Ishikawa (cell line): ENCODE data around the gene CEND1.
A peak's percentile ranks its signal among the peaks of the same experiment; 100 is the strongest.

Experiments used
- CEBPB ChIP-seq: IDR thresholded peaks from 2 replicates; pipeline ENCODE4 v1.6.1; 2012
- CREB1 ChIP-seq: IDR thresholded peaks from 2 replicates; pipeline ENCODE4 v1.6.1; 2012; ENCODE audit warnings: low read depth
- EGR1 ChIP-seq: IDR thresholded peaks from 2 replicates; pipeline ENCODE4 v1.6.1; 2012
- EP300 ChIP-seq: IDR thresholded peaks from 2 replicates; pipeline ENCODE4 v1.6.1; 2012; ENCODE audit warnings: borderline replicate concordance
- FOXM1 ChIP-seq: IDR thresholded peaks from 2 replicates; pipeline ENCODE4 v1.6.1; 2012; ENCODE audit warnings: low read depth, borderline replicate concordance
- MAX ChIP-seq: IDR thresholded peaks from 2 replicates; pipeline ENCODE4 v1.6.1; 2012
- NFIC ChIP-seq: IDR thresholded peaks from 2 replicates; pipeline ENCODE4 v1.6.1; 2012
- RAD21 ChIP-seq: IDR thresholded peaks from 2 replicates; pipeline ENCODE4 v1.6.1; 2012; ENCODE audit warnings: low read depth
- REST ChIP-seq: IDR thresholded peaks from 2 replicates; pipeline ENCODE4 v1.6.1; 2012; ENCODE audit warnings: low read depth, mild to moderate bottlenecking
- TAF1 ChIP-seq: IDR thresholded peaks from 2 replicates; pipeline ENCODE4 v1.6.1; 2012; ENCODE audit warnings: low read depth, mild to moderate bottlenecking
- TCF12 ChIP-seq: IDR thresholded peaks from 2 replicates; pipeline ENCODE4 v1.6.1; 2012; ENCODE audit warnings: low read depth
- TEAD4 ChIP-seq: IDR thresholded peaks from 2 replicates; pipeline ENCODE4 v1.6.1; 2012
- YY1 ChIP-seq: IDR thresholded peaks from 2 replicates; pipeline ENCODE4 v1.6.1; 2012; ENCODE audit warnings: low read depth
- ZBTB7A ChIP-seq: IDR thresholded peaks from 2 replicates; pipeline ENCODE4 v1.6.1; 2012; ENCODE audit warnings: low read depth
- TF ChIP-seq, protein P1 (sequence below): IDR thresholded peaks from 2 replicates; pipeline ENCODE4 v1.6.1; 2012

CEND1 gene

DNA sequence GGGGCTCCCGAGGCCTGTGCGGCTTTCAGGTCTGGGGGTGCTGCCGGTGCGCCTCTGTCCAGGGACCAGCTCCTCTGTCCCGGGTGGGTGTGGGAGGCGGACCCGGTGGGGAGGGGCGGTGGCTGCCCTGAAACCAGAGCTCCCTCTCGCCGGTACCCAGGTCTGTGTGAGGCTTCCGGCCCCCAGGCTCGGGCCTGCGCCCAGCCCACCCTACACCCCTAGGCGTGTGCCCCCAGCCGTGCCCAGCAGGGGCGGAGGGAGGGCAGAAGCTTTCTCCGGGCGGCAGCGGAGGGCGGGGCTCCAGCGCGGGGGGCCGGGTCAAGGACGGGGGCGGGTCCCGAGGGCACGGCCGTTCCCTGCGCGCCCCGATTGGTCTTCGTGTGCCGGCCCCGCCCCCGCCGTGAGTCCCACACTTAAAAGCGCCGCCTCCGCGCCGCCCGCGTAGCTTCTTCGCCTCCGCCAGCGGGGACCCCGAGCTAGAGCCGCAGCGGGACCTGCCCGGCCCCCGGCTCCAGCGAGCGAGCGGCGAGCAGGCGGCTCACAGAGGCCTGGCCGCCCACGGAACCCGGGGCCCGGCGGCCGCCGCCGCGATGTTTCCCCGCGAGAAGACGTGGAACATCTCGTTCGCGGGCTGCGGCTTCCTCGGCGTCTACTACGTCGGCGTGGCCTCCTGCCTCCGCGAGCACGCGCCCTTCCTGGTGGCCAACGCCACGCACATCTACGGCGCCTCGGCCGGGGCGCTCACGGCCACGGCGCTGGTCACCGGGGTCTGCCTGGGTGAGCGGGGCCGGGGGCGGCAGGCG is 29.4 kb upstream of the CEND1 start:
- no peak for TF ChIP-seq TEAD4
- TF ChIP-seq RAD21: no peak
- peak; percentile 28; the same call in 1 of the 2 replicates for TF ChIP-seq TAF1
- TF ChIP-seq EGR1: peak; percentile 77
- peak; percentile 90 for TF ChIP-seq ZBTB7A
- no peak for TF ChIP-seq EP300
- TF ChIP-seq FOXM1: no peak
- peak; percentile 48 for TF ChIP-seq MAX

DNA sequence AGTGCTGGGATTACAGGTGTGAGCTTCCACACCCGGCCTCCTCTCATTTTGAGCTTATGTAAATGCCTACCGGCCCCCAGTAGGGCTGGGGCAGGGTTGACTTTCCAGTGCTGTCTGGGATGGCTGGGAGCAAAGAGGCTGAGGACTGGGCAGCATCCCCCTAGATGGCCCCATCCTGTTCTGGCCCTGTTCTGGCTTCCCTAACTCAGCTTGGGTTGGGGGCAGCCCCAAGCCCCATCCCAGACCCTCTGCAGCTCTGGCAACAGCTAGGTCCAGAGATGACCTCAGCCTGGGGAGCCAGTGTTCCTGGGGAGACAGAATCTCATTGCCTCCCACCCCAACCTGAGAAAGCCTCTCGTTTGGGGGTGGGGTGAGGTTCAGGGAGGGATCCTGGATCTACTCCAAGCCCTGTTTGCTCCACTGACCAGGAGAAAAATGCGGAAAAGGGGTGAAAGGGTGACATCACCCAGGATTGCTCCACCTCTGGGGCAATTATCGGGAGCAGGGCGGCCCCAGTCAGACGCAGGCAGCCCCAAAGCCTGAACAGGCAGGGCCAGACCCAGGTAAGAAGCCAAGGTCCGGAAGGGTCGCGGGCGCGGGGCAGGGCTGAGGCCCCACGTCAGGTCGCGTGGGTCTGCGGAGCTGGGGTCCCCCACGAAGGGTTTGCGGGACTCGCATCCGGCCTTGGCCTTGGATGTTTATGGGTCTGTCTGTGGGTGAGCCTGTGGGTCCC is 28.7 kb upstream of the CEND1 start, which contains the start of gene PNPLA2:
TSS of gene PNPLA2 (plus strand) at position 519 of the 733 bp plus-strand sequence. CDS start 805 bp downstream, outside the sequence.
- TF ChIP-seq, protein P1, sequence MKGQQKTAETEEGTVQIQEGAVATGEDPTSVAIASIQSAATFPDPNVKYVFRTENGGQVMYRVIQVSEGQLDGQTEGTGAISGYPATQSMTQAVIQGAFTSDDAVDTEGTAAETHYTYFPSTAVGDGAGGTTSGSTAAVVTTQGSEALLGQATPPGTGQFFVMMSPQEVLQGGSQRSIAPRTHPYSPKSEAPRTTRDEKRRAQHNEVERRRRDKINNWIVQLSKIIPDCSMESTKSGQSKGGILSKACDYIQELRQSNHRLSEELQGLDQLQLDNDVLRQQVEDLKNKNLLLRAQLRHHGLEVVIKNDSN: no peak
- TF ChIP-seq CREB1: no peak; the same call in 1 of the 2 replicates
- peak; percentile 59; the same call in 1 of the 2 replicates for TF ChIP-seq TEAD4
- TF ChIP-seq FOXM1: no peak
- no peak for TF ChIP-seq REST
- TF ChIP-seq ZBTB7A: no peak; the same call in 1 of the 2 replicates
- no peak for TF ChIP-seq RAD21
- TF ChIP-seq TAF1: no peak; the same call in none of the 2 replicates
- TF ChIP-seq NFIC: peak; percentile 85
- TF ChIP-seq EP300: 0 out of 2 replicates have a peak, but pooled peaks have one; percentile 26
- TF ChIP-seq EGR1: no peak
- no peak for TF ChIP-seq MAX
- no peak for TF ChIP-seq YY1
- peak; percentile 48 for TF ChIP-seq TCF12
- TF ChIP-seq CEBPB: peak; percentile 92

GRCh38 chr11:816433-816779 is 26.5 kb upstream of the CEND1 start:
- TF ChIP-seq RAD21 (no peak), MAX (peak; percentile 65; the same call in 1 of the 2 replicates)

DNA sequence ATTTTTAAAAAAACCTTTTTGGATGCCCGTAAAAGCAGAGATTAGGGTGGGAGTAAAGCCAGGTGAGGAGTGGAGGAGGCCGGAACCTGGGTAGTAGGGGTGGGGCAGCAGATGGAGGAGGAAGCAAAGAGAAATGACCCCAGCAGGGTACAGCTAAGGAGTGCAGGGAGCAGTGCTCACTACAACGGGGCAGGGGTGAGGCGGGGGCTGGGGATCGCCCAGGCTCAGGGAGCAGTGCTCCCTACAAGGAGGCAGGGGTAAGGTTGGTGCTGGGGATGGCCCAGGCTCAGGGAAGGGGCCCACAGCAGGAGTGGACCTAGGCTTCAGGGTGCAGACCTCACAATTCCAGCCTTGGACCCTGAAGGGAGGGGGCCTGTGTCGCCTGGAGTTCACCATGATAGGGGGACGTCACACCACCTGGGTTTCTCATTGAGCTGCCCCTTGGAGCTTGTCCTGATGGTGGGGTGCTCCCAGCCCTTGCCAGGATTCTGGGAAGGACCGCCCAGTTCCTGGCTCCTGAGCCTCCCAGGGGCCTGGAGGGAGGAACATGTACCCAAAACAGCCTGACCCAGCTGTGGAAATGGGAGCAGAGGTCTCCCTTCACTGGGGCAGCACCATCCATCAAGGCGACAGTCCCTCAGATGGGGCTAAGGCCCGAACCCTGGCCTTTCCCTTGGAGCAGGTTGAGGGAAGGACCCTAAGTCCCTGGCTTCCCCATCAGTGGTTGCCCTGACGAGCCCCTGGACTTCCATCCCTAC is 26.0 kb upstream of the CEND1 start:
- TF ChIP-seq MAX: no peak
- TF ChIP-seq EGR1: no peak
- TF ChIP-seq CEBPB: no peak
- no peak for TF ChIP-seq TCF12
- TF ChIP-seq, protein P1: no peak
- no peak for TF ChIP-seq FOXM1
- no peak for TF ChIP-seq ZBTB7A
- TF ChIP-seq TAF1: no peak
- no peak for TF ChIP-seq NFIC
- no peak for TF ChIP-seq CREB1
- TF ChIP-seq TEAD4: no peak

DNA sequence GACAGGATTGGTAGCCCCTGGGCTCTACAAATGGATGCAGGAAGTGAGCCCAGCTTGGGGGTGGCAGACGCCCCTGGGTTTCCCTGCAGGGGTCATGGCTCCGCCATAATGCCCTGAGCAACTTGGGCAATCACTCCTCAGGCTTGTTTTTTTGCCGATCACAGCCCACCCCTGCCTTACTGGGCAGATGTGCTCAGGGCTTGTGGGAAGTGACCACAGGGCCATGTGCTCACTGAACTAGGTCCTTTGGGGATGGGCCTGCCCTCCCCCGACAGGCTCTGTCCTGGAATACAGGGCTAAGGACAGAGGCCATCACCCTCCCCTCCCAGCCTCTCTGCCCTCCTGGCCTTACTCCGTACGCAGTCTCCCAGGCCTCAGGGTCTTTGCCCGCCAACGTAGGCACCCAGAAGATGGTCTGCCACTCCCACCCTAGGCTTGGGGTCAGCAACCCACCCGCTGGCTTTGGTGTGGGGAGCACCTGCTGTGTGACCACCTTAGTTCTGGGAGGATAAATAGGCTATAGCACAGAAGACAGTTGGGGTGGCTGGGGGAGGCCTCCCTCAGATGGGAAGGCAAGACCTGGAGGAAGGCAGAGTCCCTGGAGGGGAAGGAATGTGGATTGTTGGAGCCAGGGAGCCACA is 23.7 kb upstream of the CEND1 start:
- TF ChIP-seq EP300 (no peak), RAD21 (no peak), NFIC (no peak), CEBPB (no peak), FOXM1 (no peak), REST (no peak), ZBTB7A (no peak), YY1 (no peak), TEAD4 (no peak), CREB1 (no peak), MAX (no peak), TAF1 (no peak), EGR1 (no peak), TCF12 (no peak)
- TF ChIP-seq, protein P1: no peak
